Measurements from ENCODE around the gene BOD1L2.

GRCh38 chr18:57190026-57190425 is 43.1 kb downstream of the BOD1L2 start:
- no peak for TF ChIP-seq CTCF (conservative IDR thresholded peaks at IDR 0.05; ENCODE audit: low read length)
- TF ChIP-seq EZH2phosphoT487 (IDR thresholded peaks at IDR 0.05; ENCODE audit: borderline replicate concordance), result no peak

Data from Loucy (cell line).